GM12892 (cell line): ENCODE data around the gene KIF24.
A peak's percentile ranks its signal among the peaks of the same experiment; 100 is the strongest.
"Not testable (repeated sequence)": the region's sequence is repeated elsewhere in the genome, so short reads cannot be mapped to it uniquely, and the experiment has no call there.

Experiments
- DNase-seq: peaks from one replicate; pipeline ENCODE4 v3.0.0; 2011; ENCODE audit not compliant: insufficient read length
- FAIRE-seq: peaks from 2 replicates; lab custom pipeline; 2011; peaks lifted over from hg19 to GRCh38; lab: Jason Lieb, UNC
- POLR2A ChIP-seq: IDR thresholded peaks from 2 replicates; pipeline ENCODE4 v1.6.1; 2011; ENCODE audit warnings: low read depth, low read length, control low read depth
- POLR2AphosphoS5 ChIP-seq: IDR thresholded peaks from 2 replicates; pipeline ENCODE4 v1.6.1; 2011; ENCODE audit warnings: low read depth, low read length, control low read depth
- TAF1 ChIP-seq: IDR thresholded peaks from 2 replicates; pipeline ENCODE4 v1.6.1; 2011; ENCODE audit warnings: low read depth, mild to moderate bottlenecking, control low read depth, low read length, borderline replicate concordance

KIF24 gene

GRCh38 chr9:34334337-34334824, 5.3 kb upstream of the KIF24 start:
- FAIRE-seq (no peak), DNase-seq (no peak)
- TF ChIP-seq POLR2A (no peak), TAF1 (no peak), POLR2AphosphoS5 (no peak)

- TF ChIP-seq POLR2A (no peak), TAF1 (no peak)
- no peak for DNase-seq
- FAIRE-seq = no peak
Measured at GRCh38 chr9:34333836-34334235, 4.8 kb upstream of the KIF24 start.

GRCh38 chr9:34332076-34332964, 3.3 kb upstream of the KIF24 start:
- DNase-seq (no peak), FAIRE-seq (no peak)
- TF ChIP-seq POLR2A (no peak), TAF1 (no peak), POLR2AphosphoS5 (no peak)

GRCh38 chr9:34331196-34331595, 2.1 kb upstream of the KIF24 start:
- TF ChIP-seq TAF1 (no peak), POLR2AphosphoS5 (no peak), POLR2A (no peak)
- no peak for DNase-seq
- FAIRE-seq = no peak

- DNase-seq (no peak), FAIRE-seq (no peak)
- no peak for TF ChIP-seq POLR2A
- TF ChIP-seq POLR2AphosphoS5 = no peak
- no peak for TF ChIP-seq TAF1
Measured at GRCh38 chr9:34328500-34328986, 525 bp downstream of the KIF24 start.

- TF ChIP-seq TAF1 (no peak), POLR2AphosphoS5 (no peak), POLR2A (no peak)
- FAIRE-seq = no peak
- no peak for DNase-seq
Measured at GRCh38 chr9:34326690-34327089, 2.4 kb downstream of the KIF24 start.

GRCh38 chr9:34322899-34323591, 6.0 kb downstream of the KIF24 start:
- DNase-seq (no peak), FAIRE-seq (no peak)
- no peak for TF ChIP-seq TAF1

GRCh38 chr9:34321451-34321850, 7.6 kb downstream of the KIF24 start:
- DNase-seq = no peak
- TF ChIP-seq POLR2AphosphoS5 = no peak
- TF ChIP-seq TAF1 = no peak
- TF ChIP-seq POLR2A = no peak
- FAIRE-seq = no peak

GRCh38 chr9:34318163-34318790, 10.8 kb downstream of the KIF24 start:
- FAIRE-seq = no peak
- no peak for DNase-seq
- TF ChIP-seq POLR2AphosphoS5 (no peak), POLR2A (no peak), TAF1 (no peak)

- no peak for TF ChIP-seq POLR2AphosphoS5
- no peak for TF ChIP-seq POLR2A
- TF ChIP-seq TAF1 = no peak
- DNase-seq = no peak
- no peak for FAIRE-seq
Measured at GRCh38 chr9:34317436-34317835, 11.6 kb downstream of the KIF24 start.

GRCh38 chr9:34311499-34312185, 17.4 kb downstream of the KIF24 start:
- FAIRE-seq (peak; percentile 21), DNase-seq (no peak)
- TF ChIP-seq TAF1 = no peak
- no peak for TF ChIP-seq POLR2AphosphoS5
- no peak for TF ChIP-seq POLR2A

- no peak for FAIRE-seq
- TF ChIP-seq TAF1 (no peak), POLR2AphosphoS5 (no peak), POLR2A (no peak)
- no peak for DNase-seq
Measured at GRCh38 chr9:34310215-34310614, 18.9 kb downstream of the KIF24 start.

- not testable (repeated sequence) for DNase-seq, FAIRE-seq
Measured at GRCh38 chr9:34308316-34308715, 20.8 kb downstream of the KIF24 start.

GRCh38 chr9:34301064-34301463, 28.0 kb downstream of the KIF24 start:
- FAIRE-seq, DNase-seq: not testable (repeated sequence)
